ENCODE data around the gene ALMS1.

GRCh38 chr2:73386342-73386868 is 769 bp downstream of the ALMS1 start:
- TF ChIP-seq CTCF (IDR thresholded peaks at IDR 0.05) (no peak), POLR2A (IDR thresholded peaks at IDR 0.05) (peak; percentile 12), POLR2AphosphoS5 (IDR thresholded peaks at IDR 0.05) (no peak)
